ENCODE results near the gene GPBP1. TPM values are rescaled to one million over a fixed set of nuclear protein-coding genes. Genes with fewer than 3 reads are reported as not detected.
"Not testable (repeated sequence)": the region's sequence is repeated elsewhere in the genome, so short reads cannot be mapped to it uniquely, and the experiment has no call there.

Gene GPBP1
- total and polyA plus RNA-seq, 9 donors = 68.0 to 95.0 (median 85.5) TPM

DNA sequence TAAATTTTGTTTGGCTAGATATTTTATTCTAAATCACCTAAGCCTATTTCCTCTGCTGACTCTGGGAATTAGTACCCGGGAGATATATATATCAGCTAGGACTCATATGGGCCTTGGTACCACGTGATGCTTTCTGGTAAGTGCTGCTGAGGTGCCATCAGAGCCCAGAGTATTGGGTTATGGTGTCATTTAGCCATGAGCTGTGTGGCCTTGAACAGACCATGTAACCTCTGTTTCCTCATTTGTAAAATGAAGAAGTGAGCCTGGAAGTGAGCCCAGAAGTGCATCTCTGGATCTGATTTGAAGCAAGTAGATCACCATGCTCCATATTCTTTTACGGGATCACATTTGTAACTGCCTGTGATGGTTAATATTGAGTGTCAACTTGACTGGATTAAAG, 126.1 kb downstream of the GPBP1 start:
- no peak overlapping the region for H3K27ac ChIP-seq (ENCODE audit: low read length)
- peaks cover 3% of the 10 kb centered on the region for H3K4me1 ChIP-seq (ENCODE audit: control insufficient read depth, insufficient read depth, low read length)
- no peaks in the 10 kb centered on the region for H3K27me3 ChIP-seq (ENCODE audit: control insufficient read depth, insufficient read depth, low read length)
- no peak overlapping the region for H3K4me3 ChIP-seq (ENCODE audit: low read length)
- 86% methylated on average over 3 of the region's 3 CpGs for WGBS (ENCODE audit: insufficient coverage)
- H3K9me3 ChIP-seq (replicated peaks; ENCODE audit: control insufficient read depth, low read depth, low read length) = no peaks in the 10 kb centered on the region
- H3K36me3 ChIP-seq (ENCODE audit: control insufficient read depth, insufficient read depth, low read length) = no peaks in the 10 kb centered on the region
- no peak for DNase-seq

DNA sequence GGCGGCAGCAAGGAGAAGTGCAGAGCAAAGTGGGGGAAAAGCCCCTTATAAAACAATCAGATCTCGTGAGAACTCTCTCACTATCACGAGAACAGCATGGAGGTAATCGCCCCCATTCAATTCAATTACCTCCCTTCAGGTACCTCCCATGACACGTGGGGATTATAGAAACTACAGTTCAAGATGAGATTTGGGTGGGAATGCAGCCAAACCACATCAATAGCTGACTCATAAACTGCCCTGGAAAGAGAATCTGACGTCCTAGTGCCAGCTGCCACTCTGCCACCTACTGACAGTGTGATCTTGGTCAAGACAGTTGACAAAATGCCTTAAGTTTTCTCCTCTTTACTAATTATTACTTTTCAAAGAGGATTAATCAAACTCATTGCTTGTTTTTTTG, 128.3 kb downstream of the GPBP1 start:
- WGBS (ENCODE audit: insufficient coverage) = 100% methylated on average over 1 of the region's 6 CpGs
- Histone ChIP-seq H3K27me3 (ENCODE audit: control insufficient read depth, insufficient read depth, low read length) (peaks cover 2% of the 10 kb centered on the region), H3K36me3 (ENCODE audit: control insufficient read depth, insufficient read depth, low read length) (no peaks in the 10 kb centered on the region), H3K4me3 (ENCODE audit: low read length) (no peak overlapping the region), H3K4me1 (ENCODE audit: control insufficient read depth, insufficient read depth, low read length) (peaks cover 3% of the 10 kb centered on the region), H3K27ac (ENCODE audit: low read length) (no peak overlapping the region), H3K9me3 (replicated peaks; ENCODE audit: control insufficient read depth, low read depth, low read length) (peaks cover 5% of the 10 kb centered on the region)
- DNase-seq = no peak

DNA sequence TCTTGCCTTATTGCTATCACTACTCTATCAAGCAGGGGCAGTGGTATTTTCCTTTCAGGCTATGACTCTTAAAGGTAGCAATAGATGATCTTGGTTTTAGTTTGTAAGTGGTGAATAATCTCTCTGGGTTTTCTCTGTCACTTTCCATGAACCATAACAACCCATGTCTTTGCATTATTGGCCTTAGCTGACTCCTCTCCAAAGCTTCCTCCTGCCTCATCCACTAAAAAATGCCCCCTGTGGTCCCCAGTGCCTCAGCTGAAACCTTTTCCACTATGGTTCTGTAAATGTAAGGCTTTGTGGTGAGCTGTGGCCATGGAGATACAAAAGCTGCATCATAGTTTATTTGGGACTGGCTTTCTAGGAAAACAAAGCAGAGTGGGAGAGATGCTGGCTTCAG, 128.8 kb downstream of the GPBP1 start:
- Histone ChIP-seq H3K27me3 (ENCODE audit: control insufficient read depth, insufficient read depth, low read length) (peaks cover 2% of the 10 kb centered on the region), H3K4me3 (ENCODE audit: low read length) (no peak overlapping the region), H3K9me3 (replicated peaks; ENCODE audit: control insufficient read depth, low read depth, low read length) (peaks cover 5% of the 10 kb centered on the region), H3K4me1 (ENCODE audit: control insufficient read depth, insufficient read depth, low read length) (peaks cover 3% of the 10 kb centered on the region), H3K36me3 (ENCODE audit: control insufficient read depth, insufficient read depth, low read length) (no peaks in the 10 kb centered on the region), H3K27ac (ENCODE audit: low read length) (no peak overlapping the region)
- DNase-seq = peak; percentile 16

DNA sequence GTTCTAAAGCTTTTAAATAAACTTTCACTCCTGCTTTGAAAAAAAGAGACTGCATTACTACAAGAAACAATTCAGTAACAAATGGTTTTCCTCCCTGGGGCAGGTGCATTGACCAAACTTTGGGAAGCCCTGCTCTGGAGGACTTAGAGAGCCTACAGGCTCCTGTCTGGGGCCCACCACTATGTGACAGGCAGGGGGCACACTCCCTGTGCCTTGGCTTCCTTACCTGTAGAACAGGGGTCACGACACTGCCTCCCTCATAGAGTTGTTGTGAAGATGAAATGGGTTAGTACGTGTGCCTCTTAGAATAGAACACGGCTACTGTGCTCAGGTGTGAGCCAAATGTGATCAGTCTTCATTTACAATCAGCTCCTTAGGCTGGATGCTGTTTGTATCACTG, 130.1 kb downstream of the GPBP1 start:
- Histone ChIP-seq H3K9me3 (replicated peaks; ENCODE audit: control insufficient read depth, low read depth, low read length) (peaks cover 5% of the 10 kb centered on the region), H3K27me3 (ENCODE audit: control insufficient read depth, insufficient read depth, low read length) (peaks cover 2% of the 10 kb centered on the region), H3K27ac (ENCODE audit: low read length) (no peak overlapping the region), H3K4me3 (ENCODE audit: low read length) (no peak overlapping the region), H3K4me1 (ENCODE audit: control insufficient read depth, insufficient read depth, low read length) (no peaks in the 10 kb centered on the region), H3K36me3 (ENCODE audit: control insufficient read depth, insufficient read depth, low read length) (no peaks in the 10 kb centered on the region)
- no peak for DNase-seq
- 80% methylated on average over 1 of the region's 3 CpGs for WGBS (ENCODE audit: insufficient coverage)

DNA sequence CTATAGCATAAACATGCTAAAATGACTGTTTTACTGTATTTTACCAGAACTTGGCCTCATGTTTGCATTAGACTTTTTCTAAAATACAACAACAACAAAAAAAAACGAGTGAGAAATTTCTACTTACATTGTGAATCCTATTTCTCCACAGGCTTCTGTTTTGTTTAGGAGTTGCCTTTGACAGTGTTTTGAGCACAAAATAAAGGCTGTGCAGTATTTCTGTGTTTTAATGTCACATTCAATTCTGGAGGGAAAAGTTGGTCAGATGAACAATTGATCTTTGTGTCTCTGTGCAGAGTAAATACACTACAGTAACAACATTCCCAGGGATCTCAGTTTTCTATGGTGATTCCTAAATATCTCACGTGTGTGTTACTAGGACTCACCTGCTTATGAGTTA, 131.1 kb downstream of the GPBP1 start:
- H3K27ac ChIP-seq (ENCODE audit: low read length) = no peak overlapping the region
- H3K9me3 ChIP-seq (replicated peaks; ENCODE audit: control insufficient read depth, low read depth, low read length) = peaks cover 5% of the 10 kb centered on the region
- WGBS (ENCODE audit: insufficient coverage) = no CpG with 5 or more reads among the region's 2 CpGs
- DNase-seq = no peak
- no peak overlapping the region for H3K4me3 ChIP-seq (ENCODE audit: low read length)
- peaks cover 2% of the 10 kb centered on the region for H3K27me3 ChIP-seq (ENCODE audit: control insufficient read depth, insufficient read depth, low read length)
- no peaks in the 10 kb centered on the region for H3K36me3 ChIP-seq (ENCODE audit: control insufficient read depth, insufficient read depth, low read length)
- no peaks in the 10 kb centered on the region for H3K4me1 ChIP-seq (ENCODE audit: control insufficient read depth, insufficient read depth, low read length)

DNA sequence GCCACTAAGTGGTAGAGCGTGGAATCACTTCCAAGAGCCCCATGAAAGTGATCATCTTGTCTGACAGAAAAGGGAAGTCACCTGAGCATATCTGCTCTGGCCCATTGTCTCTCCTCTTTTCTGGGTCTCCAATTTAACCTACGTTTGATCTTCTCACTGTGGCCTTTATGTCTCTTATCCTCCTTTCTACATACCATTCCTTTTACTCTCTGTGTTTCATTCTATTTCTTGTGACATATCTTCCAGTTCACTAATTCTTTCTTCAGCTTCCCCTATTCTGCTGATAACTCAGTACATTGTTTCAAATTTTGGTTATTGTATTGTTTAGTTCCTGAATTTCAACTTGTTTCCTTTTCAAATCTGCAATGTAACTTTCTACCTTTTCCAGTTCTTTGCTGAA, 132.5 kb downstream of the GPBP1 start:
- H3K36me3 ChIP-seq (ENCODE audit: control insufficient read depth, insufficient read depth, low read length) = no peaks in the 10 kb centered on the region
- peaks cover 2% of the 10 kb centered on the region for H3K27me3 ChIP-seq (ENCODE audit: control insufficient read depth, insufficient read depth, low read length)
- H3K4me1 ChIP-seq (ENCODE audit: control insufficient read depth, insufficient read depth, low read length) = no peaks in the 10 kb centered on the region
- 90% methylated on average over 2 of the region's 2 CpGs for WGBS (ENCODE audit: insufficient coverage)
- DNase-seq = no peak
- H3K4me3 ChIP-seq (ENCODE audit: low read length) = no peak overlapping the region
- H3K27ac ChIP-seq (ENCODE audit: low read length) = no peak overlapping the region
- H3K9me3 ChIP-seq (replicated peaks; ENCODE audit: control insufficient read depth, low read depth, low read length) = peaks cover 5% of the 10 kb centered on the region

DNA sequence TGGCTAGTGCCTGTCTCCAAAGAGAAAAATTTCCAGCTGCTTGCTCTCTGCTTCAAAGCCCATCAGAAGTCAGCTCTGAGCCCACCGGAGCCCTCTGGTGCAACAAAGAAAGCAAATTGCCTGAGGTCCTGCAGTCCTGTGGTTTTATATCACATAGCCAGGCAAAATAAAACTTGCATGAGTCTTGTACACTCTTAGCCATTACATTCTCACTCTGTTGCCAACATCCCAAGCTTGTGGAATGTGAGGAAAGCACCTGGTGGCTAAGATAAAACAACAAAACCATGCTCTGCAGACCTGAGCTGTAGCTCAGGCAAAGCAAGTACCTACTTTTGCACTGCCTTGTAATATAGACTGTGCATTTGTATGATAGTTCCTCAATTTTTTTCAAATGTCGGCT, 133.7 kb downstream of the GPBP1 start:
- Histone ChIP-seq H3K4me3 (ENCODE audit: low read length) (no peak overlapping the region), H3K27me3 (ENCODE audit: control insufficient read depth, insufficient read depth, low read length) (peaks cover 2% of the 10 kb centered on the region), H3K27ac (ENCODE audit: low read length) (no peak overlapping the region), H3K36me3 (ENCODE audit: control insufficient read depth, insufficient read depth, low read length) (no peaks in the 10 kb centered on the region), H3K9me3 (replicated peaks; ENCODE audit: control insufficient read depth, low read depth, low read length) (peaks cover 5% of the 10 kb centered on the region), H3K4me1 (ENCODE audit: control insufficient read depth, insufficient read depth, low read length) (no peaks in the 10 kb centered on the region)
- no peak for DNase-seq
- 62% methylated on average over 2 of the region's 2 CpGs for WGBS (ENCODE audit: insufficient coverage)

DNA sequence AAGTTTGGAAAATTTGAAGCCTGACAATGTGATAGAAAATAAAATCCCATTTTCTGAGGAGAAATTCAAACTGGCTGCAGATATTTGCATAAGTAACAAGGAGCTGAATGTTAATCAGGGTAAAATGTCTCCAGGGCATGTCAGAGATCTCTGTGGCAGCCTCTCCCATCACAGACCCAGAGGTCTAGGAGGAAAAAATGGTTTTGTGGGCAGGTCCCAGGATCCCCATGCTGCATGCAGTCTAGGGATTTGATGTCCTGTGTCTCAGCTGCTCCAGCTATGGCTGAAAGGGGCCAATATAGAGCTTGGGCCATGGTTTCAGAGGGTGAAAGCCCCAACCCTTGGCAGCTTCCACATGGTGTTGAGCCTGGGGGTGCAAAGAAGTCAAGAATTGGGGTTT, 135.2 kb downstream of the GPBP1 start:
- H3K9me3 ChIP-seq (replicated peaks; ENCODE audit: control insufficient read depth, low read depth, low read length); H3K36me3 ChIP-seq (ENCODE audit: control insufficient read depth, insufficient read depth, low read length); H3K27me3 ChIP-seq (ENCODE audit: control insufficient read depth, insufficient read depth, low read length); H3K4me1 ChIP-seq (ENCODE audit: control insufficient read depth, insufficient read depth, low read length); H3K4me3 ChIP-seq (ENCODE audit: low read length); DNase-seq; H3K27ac ChIP-seq (ENCODE audit: low read length): not testable (repeated sequence)

DNA sequence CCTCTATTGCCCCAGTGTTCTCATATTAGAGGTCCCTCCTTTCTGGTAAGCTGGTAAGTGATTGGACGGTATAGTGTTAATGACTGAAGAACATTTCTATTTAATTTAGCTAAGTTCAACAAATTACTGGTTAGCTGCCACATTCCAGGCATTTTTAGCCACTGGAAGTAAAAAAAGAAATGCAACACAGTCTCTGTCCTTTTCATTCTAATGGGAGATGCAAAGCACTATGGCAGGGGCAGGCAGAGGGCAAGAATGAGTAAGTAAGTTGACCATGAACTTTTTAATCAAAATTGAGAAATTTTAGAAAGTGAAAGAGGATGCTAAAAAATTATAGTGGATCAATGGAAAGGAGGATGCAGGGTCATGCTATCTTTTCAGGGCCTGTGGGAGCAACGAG, 137.4 kb downstream of the GPBP1 start:
- H3K9me3 ChIP-seq (replicated peaks; ENCODE audit: control insufficient read depth, low read depth, low read length) = peaks cover 4% of the 10 kb centered on the region
- H3K36me3 ChIP-seq (ENCODE audit: control insufficient read depth, insufficient read depth, low read length) = no peaks in the 10 kb centered on the region
- no peaks in the 10 kb centered on the region for H3K4me1 ChIP-seq (ENCODE audit: control insufficient read depth, insufficient read depth, low read length)
- no peaks in the 10 kb centered on the region for H3K27me3 ChIP-seq (ENCODE audit: control insufficient read depth, insufficient read depth, low read length)
- no peak overlapping the region for H3K27ac ChIP-seq (ENCODE audit: low read length)
- no peak overlapping the region for H3K4me3 ChIP-seq (ENCODE audit: low read length)
- 90% methylated on average over 1 of the region's 2 CpGs for WGBS (ENCODE audit: insufficient coverage)
- no peak for DNase-seq

DNA sequence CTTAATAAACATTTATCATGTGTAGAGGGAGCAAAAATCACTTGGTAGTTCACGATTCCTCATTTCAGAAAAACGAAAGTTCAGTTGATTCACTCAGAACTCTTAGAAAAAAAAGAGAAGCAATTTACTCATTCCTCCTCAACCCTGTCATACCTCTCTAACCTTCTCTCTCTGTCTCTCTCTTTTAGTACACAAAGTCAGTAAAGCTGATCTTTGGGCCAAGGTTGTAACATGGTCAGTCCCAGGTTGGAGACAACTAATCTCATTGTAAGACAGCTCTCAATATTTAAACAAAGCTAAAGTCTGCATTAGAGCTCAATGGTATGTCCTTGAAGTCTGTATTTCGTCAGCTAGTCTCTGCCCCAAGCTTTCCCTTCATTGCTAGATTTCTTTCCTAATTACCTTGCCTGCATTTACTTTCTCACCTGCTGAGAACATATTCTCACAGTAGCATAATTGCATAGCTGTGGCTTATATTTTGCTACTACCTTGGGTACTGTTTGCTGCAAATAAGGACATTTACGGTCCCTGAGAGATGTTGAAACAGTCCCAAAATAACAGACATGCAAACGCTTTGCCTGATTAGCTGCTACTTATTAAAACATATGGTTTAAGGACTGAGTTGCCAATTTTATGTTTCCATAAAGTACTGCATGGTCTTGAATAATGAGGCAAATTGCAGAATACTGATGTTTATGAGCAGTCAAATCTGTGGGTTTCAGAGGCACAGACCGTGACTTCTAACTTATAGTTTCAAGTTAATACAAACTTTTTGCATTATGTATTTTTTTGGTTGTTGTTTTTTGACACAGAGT, 138.3 kb downstream of the GPBP1 start:
- no peak overlapping the region for H3K27ac ChIP-seq (ENCODE audit: low read length)
- no peaks in the 10 kb centered on the region for H3K36me3 ChIP-seq (ENCODE audit: control insufficient read depth, insufficient read depth, low read length)
- H3K4me1 ChIP-seq (ENCODE audit: control insufficient read depth, insufficient read depth, low read length) = no peaks in the 10 kb centered on the region
- no peaks in the 10 kb centered on the region for H3K27me3 ChIP-seq (ENCODE audit: control insufficient read depth, insufficient read depth, low read length)
- H3K9me3 ChIP-seq (replicated peaks; ENCODE audit: control insufficient read depth, low read depth, low read length) = no peaks in the 10 kb centered on the region
- H3K4me3 ChIP-seq (ENCODE audit: low read length) = no peak overlapping the region
- 50% methylated on average over 2 of the region's 6 CpGs for WGBS (ENCODE audit: insufficient coverage)
- no peak for DNase-seq

DNA sequence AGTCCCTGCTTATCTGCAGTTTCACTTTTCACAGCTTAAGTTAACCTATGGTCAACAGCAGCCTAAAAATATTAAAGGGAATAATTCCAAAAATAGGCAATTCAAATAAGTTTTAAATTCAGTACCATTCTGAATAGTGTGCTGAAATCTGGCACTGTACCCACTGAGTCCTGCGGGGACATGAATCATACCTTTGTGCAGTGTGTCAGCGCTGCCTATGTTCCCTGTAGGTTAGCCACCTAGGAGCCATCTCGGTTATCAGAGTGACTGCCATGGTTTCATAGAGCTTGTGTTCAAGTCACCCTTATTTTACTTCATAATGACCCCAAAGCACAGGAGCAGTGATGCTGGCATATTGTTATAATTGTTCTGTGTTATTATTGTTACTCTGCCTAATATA, 139.9 kb downstream of the GPBP1 start:
- Histone ChIP-seq H3K4me3 (ENCODE audit: low read length) (no peak overlapping the region), H3K36me3 (ENCODE audit: control insufficient read depth, insufficient read depth, low read length) (no peaks in the 10 kb centered on the region), H3K9me3 (replicated peaks; ENCODE audit: control insufficient read depth, low read depth, low read length) (no peaks in the 10 kb centered on the region), H3K27me3 (ENCODE audit: control insufficient read depth, insufficient read depth, low read length) (no peaks in the 10 kb centered on the region), H3K4me1 (ENCODE audit: control insufficient read depth, insufficient read depth, low read length) (no peaks in the 10 kb centered on the region), H3K27ac (ENCODE audit: low read length) (no peak overlapping the region)
- no peak for DNase-seq
- WGBS (ENCODE audit: insufficient coverage) = 100% methylated on average over 1 of the region's 3 CpGs
